GM18951 (cell line): Measurements from ENCODE around the gene PIK3R5.

ENCODE experiments used
- POLR2A ChIP-seq: IDR thresholded peaks from 4 replicates; pipeline ENCODE4 v1.6.1; 2011; ENCODE audit warnings: mild to moderate bottlenecking; ENCODE audit not compliant: insufficient read length, insufficient read depth; ENCODE audit errors: extremely low read depth
- in situ Hi-C: fragments of 300-500 bp; cut with MboI; formaldehyde crosslinking; loops from one replicate; pipeline ENCODE4 v1.12.0; 2022; ENCODE audit warnings: low sequenced_read_pairs, mixed read lengths, inconsistent platforms; ENCODE audit not compliant: unreplicated experiment

The PIK3R5 gene

GRCh38 chr17:8844229-8845218 lies 121.0 kb downstream of the PIK3R5 start:
- in situ Hi-C loops: no loop called here

GRCh38 chr17:8843344-8843743 lies 122.2 kb downstream of the PIK3R5 start:
- in situ Hi-C loops: no loop called here
- TF ChIP-seq POLR2A: no peak

More at GRCh38 chr17:8844229-8845218, 121.0 kb downstream of the PIK3R5 start:
- TF ChIP-seq POLR2A: no peak

- in situ Hi-C loops: no loop called here
These were observed 123.7 kb downstream of the PIK3R5 start for GRCh38 chr17:8841844-8842243.

GRCh38 chr17:8839410-8839935 lies 126.0 kb downstream of the PIK3R5 start:
- in situ Hi-C loops: no loop called here

More at GRCh38 chr17:8841844-8842243, 123.7 kb downstream of the PIK3R5 start:
- no peak for TF ChIP-seq POLR2A

GRCh38 chr17:8838551-8839095 lies 126.9 kb downstream of the PIK3R5 start:
- TF ChIP-seq POLR2A: no peak
- in situ Hi-C loops: no loop called here

More at GRCh38 chr17:8839410-8839935, 126.0 kb downstream of the PIK3R5 start:
- no peak for TF ChIP-seq POLR2A

- in situ Hi-C loops: no loop called here
- TF ChIP-seq POLR2A: no peak
These were observed 127.9 kb downstream of the PIK3R5 start for GRCh38 chr17:8837563-8838075.

GRCh38 chr17:8836821-8837562 lies 128.5 kb downstream of the PIK3R5 start:
- TF ChIP-seq POLR2A: no peak
- in situ Hi-C loops: no loop called here

GRCh38 chr17:8835631-8836364 lies 129.7 kb downstream of the PIK3R5 start:
- in situ Hi-C loops: no loop called here
- no peak for TF ChIP-seq POLR2A

GRCh38 chr17:8835106-8835505 lies 130.4 kb downstream of the PIK3R5 start:
- in situ Hi-C loops: no loop called here
- no peak for TF ChIP-seq POLR2A

GRCh38 chr17:8832711-8833352 lies 132.7 kb downstream of the PIK3R5 start:
- no peak for TF ChIP-seq POLR2A
- in situ Hi-C loops: no loop called here

GRCh38 chr17:8831234-8831849 lies 134.2 kb downstream of the PIK3R5 start:
- no peak for TF ChIP-seq POLR2A
- in situ Hi-C loops: no loop called here

- in situ Hi-C loops: no loop called here
- no peak for TF ChIP-seq POLR2A
These were observed 135.4 kb downstream of the PIK3R5 start for GRCh38 chr17:8830141-8830540.
